ENCODE measurements around the gene YPEL2. TPM values are rescaled to one million over a fixed set of nuclear protein-coding genes. Genes with fewer than 3 reads are reported as not detected.
"Not testable (repeated sequence)": the region's sequence is repeated elsewhere in the genome, so short reads cannot be mapped to it uniquely, and the experiment has no call there.

Gene YPEL2
- total RNA-seq, result 1 to 10 TPM; 9.0 to 10.0 TPM

GRCh38 chr17:59331129-59331928 is at the start of gene YPEL2:
TSS of gene YPEL2 (plus strand) at chr17:59331655. CDS start at chr17:59353410, 21,755 bp downstream.
- H3K27me3 Mint-ChIP-seq (ENCODE audit: low read depth), result peaks cover 3% of the 10 kb centered on the region
- peaks cover 59% of the 10 kb centered on the region for H3K4me1 Mint-ChIP-seq (ENCODE audit: low read depth)
- ATAC-seq (peak; percentile 92), DNase-seq (peak; percentile 89)
- CTCF ChIA-PET, result interaction anchor here (1.3 to 4.6 kb wide), 6 partner anchors 19 to 109 kb away, joined by 4 to 192 read pairs (median 14); no protein-coding TSS in a partner anchor
- POLR2A ChIA-PET, result interaction anchor here (3.4 kb wide), 1 partner anchor 110 kb away, joined by 22 read pairs; no protein-coding TSS in a partner anchor
- H3K36me3 Mint-ChIP-seq (ENCODE audit: low read depth), result peaks cover 2% of the 10 kb centered on the region
- no peaks in the 10 kb centered on the region for H3K9me3 Mint-ChIP-seq (ENCODE audit: insufficient read depth)
- H3K27ac Mint-ChIP-seq, result peak within 1 kb of the TSS; percentile 86
- peak within 1 kb of the TSS; percentile 88 for H3K4me3 Mint-ChIP-seq

- Mint-ChIP-seq H3K27ac (no peak overlapping the region), H3K27me3 (ENCODE audit: low read depth) (peaks cover 2% of the 10 kb centered on the region), H3K36me3 (ENCODE audit: low read depth) (no peaks in the 10 kb centered on the region), H3K4me1 (ENCODE audit: low read depth) (no peaks in the 10 kb centered on the region), H3K4me3 (no peak overlapping the region), H3K9me3 (ENCODE audit: insufficient read depth) (no peaks in the 10 kb centered on the region)
- ChIA-PET CTCF (no interaction called here), POLR2A (no interaction called here)
- no peak for DNase-seq
- no peak for ATAC-seq
These were observed 47.1 kb upstream of the YPEL2 start for GRCh38 chr17:59284317-59284716.

- ChIA-PET POLR2A (no interaction called here), CTCF (no interaction called here)
- Mint-ChIP-seq H3K9me3 (ENCODE audit: insufficient read depth) (no peaks in the 10 kb centered on the region), H3K27me3 (ENCODE audit: low read depth) (peaks cover 2% of the 10 kb centered on the region), H3K27ac (no peak overlapping the region), H3K4me1 (ENCODE audit: low read depth) (no peaks in the 10 kb centered on the region), H3K4me3 (no peak overlapping the region), H3K36me3 (ENCODE audit: low read depth) (no peaks in the 10 kb centered on the region)
- DNase-seq (no peak), ATAC-seq (no peak)
These were observed 44.0 kb upstream of the YPEL2 start for GRCh38 chr17:59287452-59287851.

GRCh38 chr17:59287891-59288290 is 43.6 kb upstream of the YPEL2 start:
- CTCF ChIA-PET, result no interaction called here
- H3K27me3 Mint-ChIP-seq (ENCODE audit: low read depth), result peaks cover 2% of the 10 kb centered on the region
- H3K4me3 Mint-ChIP-seq, result no peak overlapping the region
- POLR2A ChIA-PET, result no interaction called here
- no peaks in the 10 kb centered on the region for H3K9me3 Mint-ChIP-seq (ENCODE audit: insufficient read depth)
- no peak overlapping the region for H3K27ac Mint-ChIP-seq
- no peaks in the 10 kb centered on the region for H3K36me3 Mint-ChIP-seq (ENCODE audit: low read depth)
- ATAC-seq (no peak), DNase-seq (no peak)
- H3K4me1 Mint-ChIP-seq (ENCODE audit: low read depth), result no peaks in the 10 kb centered on the region

GRCh38 chr17:59289981-59290301 is 41.5 kb upstream of the YPEL2 start:
- Mint-ChIP-seq H3K9me3 (ENCODE audit: insufficient read depth) (no peaks in the 10 kb centered on the region), H3K4me3 (no peak overlapping the region), H3K27me3 (ENCODE audit: low read depth) (no peaks in the 10 kb centered on the region), H3K27ac (no peak overlapping the region), H3K36me3 (ENCODE audit: low read depth) (no peaks in the 10 kb centered on the region), H3K4me1 (ENCODE audit: low read depth) (no peaks in the 10 kb centered on the region)
- ATAC-seq (no peak), DNase-seq (no peak)
- ChIA-PET POLR2A (no interaction called here), CTCF (no interaction called here)

GRCh38 chr17:59290302-59290998 is 41.0 kb upstream of the YPEL2 start:
- H3K27me3 Mint-ChIP-seq (ENCODE audit: low read depth); ATAC-seq; H3K36me3 Mint-ChIP-seq (ENCODE audit: low read depth); H3K4me1 Mint-ChIP-seq (ENCODE audit: low read depth); DNase-seq; H3K9me3 Mint-ChIP-seq (ENCODE audit: insufficient read depth); CTCF ChIA-PET; H3K27ac Mint-ChIP-seq; H3K4me3 Mint-ChIP-seq; POLR2A ChIA-PET: not testable (repeated sequence)

GRCh38 chr17:59292174-59292523 is 39.3 kb upstream of the YPEL2 start:
- CTCF ChIA-PET, result no interaction called here
- ATAC-seq (no peak), DNase-seq (no peak)
- Mint-ChIP-seq H3K27me3 (ENCODE audit: low read depth) (no peaks in the 10 kb centered on the region), H3K36me3 (ENCODE audit: low read depth) (no peaks in the 10 kb centered on the region), H3K27ac (no peak overlapping the region), H3K4me1 (ENCODE audit: low read depth) (no peaks in the 10 kb centered on the region), H3K9me3 (ENCODE audit: insufficient read depth) (no peaks in the 10 kb centered on the region), H3K4me3 (no peak overlapping the region)
- POLR2A ChIA-PET, result no interaction called here

GRCh38 chr17:59296190-59296589 is 35.3 kb upstream of the YPEL2 start:
- Mint-ChIP-seq H3K9me3 (ENCODE audit: insufficient read depth) (no peaks in the 10 kb centered on the region), H3K27ac (no peak overlapping the region), H3K36me3 (ENCODE audit: low read depth) (no peaks in the 10 kb centered on the region), H3K27me3 (ENCODE audit: low read depth) (no peaks in the 10 kb centered on the region), H3K4me3 (no peak overlapping the region), H3K4me1 (ENCODE audit: low read depth) (no peaks in the 10 kb centered on the region)
- POLR2A ChIA-PET, result no interaction called here
- ATAC-seq (no peak), DNase-seq (no peak)
- CTCF ChIA-PET, result no interaction called here

GRCh38 chr17:59298521-59298920 is 32.9 kb upstream of the YPEL2 start:
- Mint-ChIP-seq H3K27ac (no peak overlapping the region), H3K27me3 (ENCODE audit: low read depth) (peaks cover 7% of the 10 kb centered on the region)
- CTCF ChIA-PET, result interaction anchor here (1.1 kb wide), 1 partner anchor 141 kb away, joined by 3 read pairs; no protein-coding TSS in a partner anchor

GRCh38 chr17:59299400-59300092 is 31.9 kb upstream of the YPEL2 start:
- ATAC-seq, result no peak
- Mint-ChIP-seq H3K9me3 (ENCODE audit: insufficient read depth) (no peaks in the 10 kb centered on the region), H3K27me3 (ENCODE audit: low read depth) (peaks cover 13% of the 10 kb centered on the region), H3K36me3 (ENCODE audit: low read depth) (no peaks in the 10 kb centered on the region), H3K4me3 (no peak overlapping the region), H3K4me1 (ENCODE audit: low read depth) (no peaks in the 10 kb centered on the region), H3K27ac (no peak overlapping the region)
- no peak for DNase-seq
- ChIA-PET POLR2A (no interaction called here), CTCF (interaction anchor here (1.0 to 1.1 kb wide), 2 partner anchors 12 to 140 kb away, joined by 3 read pairs; no protein-coding TSS in a partner anchor)

More at GRCh38 chr17:59298521-59298920, 32.9 kb upstream of the YPEL2 start:
- POLR2A ChIA-PET, result no interaction called here
- no peaks in the 10 kb centered on the region for H3K36me3 Mint-ChIP-seq (ENCODE audit: low read depth)
- no peaks in the 10 kb centered on the region for H3K9me3 Mint-ChIP-seq (ENCODE audit: insufficient read depth)
- no peak overlapping the region for H3K4me3 Mint-ChIP-seq
- H3K4me1 Mint-ChIP-seq (ENCODE audit: low read depth), result no peaks in the 10 kb centered on the region
- DNase-seq (no peak), ATAC-seq (no peak)

- H3K27ac Mint-ChIP-seq, result no peak overlapping the region
- no peaks in the 10 kb centered on the region for H3K9me3 Mint-ChIP-seq (ENCODE audit: insufficient read depth)
- ChIA-PET CTCF (no interaction called here), POLR2A (no interaction called here)
- no peak for DNase-seq
- H3K4me1 Mint-ChIP-seq (ENCODE audit: low read depth), result no peaks in the 10 kb centered on the region
- H3K36me3 Mint-ChIP-seq (ENCODE audit: low read depth), result no peaks in the 10 kb centered on the region
- no peak for ATAC-seq
- peaks cover 17% of the 10 kb centered on the region for H3K27me3 Mint-ChIP-seq (ENCODE audit: low read depth)
- no peak overlapping the region for H3K4me3 Mint-ChIP-seq
These were observed 30.5 kb upstream of the YPEL2 start for GRCh38 chr17:59300941-59301340.

- Mint-ChIP-seq H3K4me3 (no peak overlapping the region), H3K4me1 (ENCODE audit: low read depth) (no peaks in the 10 kb centered on the region), H3K36me3 (ENCODE audit: low read depth) (no peaks in the 10 kb centered on the region), H3K27ac (no peak overlapping the region), H3K27me3 (ENCODE audit: low read depth) (peaks cover 17% of the 10 kb centered on the region), H3K9me3 (ENCODE audit: insufficient read depth) (no peaks in the 10 kb centered on the region)
- ChIA-PET POLR2A (no interaction called here), CTCF (no interaction called here)
- DNase-seq (no peak), ATAC-seq (no peak)
These were observed 26.6 kb upstream of the YPEL2 start for GRCh38 chr17:59304811-59305210.
